Right renal pelvis (tissue), 4 donors: Measurements from ENCODE around the gene SLC17A2. TPM values are rescaled to one million over a fixed set of nuclear protein-coding genes. Genes with fewer than 3 reads are reported as not detected.

Source experiments
- polyA plus RNA-seq, 4 donors: library from polyadenylated mRNA; unstranded; fragments of 120-200 nt; gene quantifications; one replicate each; pipeline ENCODE4 v1.2.1, GENCODE V29; 2013; ENCODE audit not compliant: insufficient read length in 4 of 4

The SLC17A2 gene
- polyA plus RNA-seq, 4 donors, result 0.46 to 0.80 (median 0.58) TPM

Other genes with a start within 250 kb of the SLC17A2 start
- 1 to 10 TPM; 1.0 to 1.9 (median 1.2) TPM for gene SLC17A4, start 175.9 kb downstream of the SLC17A2 start, polyA plus RNA-seq
- gene SLC17A1, start 98.6 kb downstream of the SLC17A2 start, polyA plus RNA-seq, result 10 to 100 TPM; 20.3 to 39.3 (median 25.7) TPM
- gene SLC17A3, start 56.4 kb downstream of the SLC17A2 start, polyA plus RNA-seq, result 1 to 10 TPM in 1 of 4 donors, under 1 TPM in 3; 0.40 to 1.2 (median 0.64) TPM
- 10 to 100 TPM in 2 of 4 donors, 1 to 10 TPM in 2; 8.8 to 10.9 (median 10.3) TPM for gene TRIM38, start 32.1 kb upstream of the SLC17A2 start, polyA plus RNA-seq
- gene HFE, start 156.7 kb upstream of the SLC17A2 start, polyA plus RNA-seq, result 1 to 10 TPM; 6.2 to 8.7 (median 7.3) TPM